NCI-H2196 treated with DMSO at 0.1 percent for 48 hours (cell line): ENCODE results near the gene MEF2D.
A peak's percentile ranks its signal among the peaks of the same experiment; 100 is the strongest.

Experiments
- DNase-seq: peaks from one replicate; lab custom pipeline; 2025; ENCODE audit not compliant: unreplicated experiment; lab: John Stamatoyannopoulos, UW

MEF2D gene

DNA sequence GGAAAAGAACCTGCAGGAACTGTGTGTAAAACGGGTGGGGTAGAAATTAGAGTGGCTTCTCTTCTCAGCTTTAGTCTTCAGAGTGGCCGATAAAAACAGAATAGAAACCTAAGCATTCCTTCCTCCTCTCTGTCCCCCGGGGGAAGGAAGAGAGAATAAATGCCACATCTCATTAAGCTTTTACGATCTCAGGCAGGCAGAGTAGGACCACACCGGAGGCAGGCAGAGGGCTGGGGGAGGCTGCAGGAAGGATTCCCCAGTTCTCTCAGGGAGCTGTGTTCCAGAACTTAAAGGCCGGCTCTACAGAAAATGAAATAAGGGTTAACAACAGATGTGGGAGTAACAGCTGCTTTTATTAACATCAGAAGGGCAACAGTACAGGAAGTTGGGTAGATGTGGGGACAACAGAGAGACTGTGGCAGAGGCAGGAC lies 24.5 kb upstream of the MEF2D start:
- DNase-seq: no peak

DNA sequence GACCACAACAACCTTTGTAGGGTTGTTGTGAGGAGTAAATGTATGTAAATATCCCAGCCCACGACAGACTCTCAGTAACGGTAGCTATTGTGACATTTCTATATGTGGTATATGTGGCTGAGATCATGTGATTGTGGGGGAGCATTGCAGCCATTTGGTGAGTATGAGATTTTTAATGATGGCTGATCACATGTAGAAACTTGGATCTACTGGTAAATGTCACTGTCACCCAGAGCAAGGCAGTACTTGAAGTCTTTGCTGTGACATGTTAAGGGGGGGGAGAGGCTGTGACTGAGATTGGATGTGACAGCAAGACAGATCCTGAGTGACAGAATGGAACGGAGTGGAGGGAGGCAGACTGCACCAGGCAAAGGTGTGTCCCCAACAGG lies 23.9 kb upstream of the MEF2D start:
- no peak for DNase-seq

DNA sequence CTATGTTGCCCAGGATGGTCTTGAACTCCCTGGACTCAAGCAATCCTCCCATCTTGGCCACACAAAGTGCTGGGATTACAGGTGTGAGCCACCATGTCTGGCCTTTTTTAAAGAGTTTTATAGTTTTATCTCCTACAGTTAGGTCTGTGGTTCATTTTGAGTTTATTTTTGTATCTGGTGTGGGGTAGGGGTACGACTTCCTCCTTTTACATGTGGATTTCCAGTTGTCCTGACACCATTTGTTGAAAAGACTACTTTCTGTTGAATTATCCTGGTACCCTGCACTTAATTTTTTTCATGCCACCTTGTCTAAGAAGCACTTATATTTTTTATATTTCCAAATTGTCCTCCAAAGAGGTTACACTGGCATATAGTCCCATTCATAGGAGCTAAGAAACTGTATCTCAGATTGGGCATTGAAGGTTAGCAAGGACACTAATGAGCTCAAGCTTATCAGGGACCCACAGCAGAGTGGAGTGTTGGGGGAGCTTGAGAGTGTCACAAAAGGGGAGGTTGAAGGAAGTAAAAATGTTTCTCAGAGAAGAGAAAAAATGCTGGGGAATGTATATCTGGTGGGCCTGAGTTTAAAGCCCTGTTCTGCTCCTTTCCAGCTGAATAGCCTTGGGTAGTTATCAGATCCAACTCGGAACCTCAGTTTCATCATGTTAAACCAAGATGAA lies 23.4 kb upstream of the MEF2D start:
- DNase-seq: no peak

DNA sequence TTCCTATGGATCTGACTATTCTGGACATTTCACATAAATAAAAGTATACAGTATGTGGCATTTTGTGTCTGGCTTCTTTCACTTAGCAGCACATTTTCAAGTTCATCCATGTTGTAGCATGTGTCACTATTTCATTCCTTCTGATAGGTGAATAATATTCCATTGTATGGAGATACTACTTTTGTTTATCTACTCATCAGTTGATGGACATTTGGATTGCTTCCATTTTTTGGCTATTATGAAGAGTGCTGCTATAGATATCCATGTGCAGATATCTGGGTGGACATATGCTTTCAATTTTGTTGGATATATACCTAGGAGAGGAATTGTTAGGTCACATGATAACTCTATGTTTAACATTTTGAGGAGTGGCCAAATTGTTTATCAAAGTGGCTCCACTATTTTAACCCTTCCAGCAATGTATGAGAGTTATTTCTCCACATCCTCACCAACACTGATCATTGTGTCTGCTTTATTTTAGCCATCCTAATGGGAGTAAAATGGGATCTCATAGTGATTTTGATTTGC lies 21.9 kb upstream of the MEF2D start:
- DNase-seq: no peak

DNA sequence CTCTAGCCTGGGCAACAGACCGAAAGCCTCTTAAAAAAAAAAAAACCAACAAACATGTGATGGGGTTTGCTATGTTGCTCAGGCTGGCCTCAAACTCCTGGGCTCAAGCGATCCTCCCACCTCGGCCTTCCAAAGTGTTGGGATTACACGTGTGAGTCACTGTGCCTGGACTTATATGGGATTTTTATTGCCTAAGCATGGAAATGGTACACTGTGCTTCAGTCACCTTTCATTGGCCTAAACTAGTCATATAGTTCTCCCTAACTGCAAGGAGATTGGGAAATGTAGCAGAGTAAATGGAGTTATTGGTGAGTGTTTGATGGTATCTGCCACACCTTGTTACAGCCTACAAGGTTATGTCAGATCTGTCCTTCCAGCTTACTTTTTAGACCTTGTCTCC lies 17.2 kb upstream of the MEF2D start:
- no peak for DNase-seq

DNA sequence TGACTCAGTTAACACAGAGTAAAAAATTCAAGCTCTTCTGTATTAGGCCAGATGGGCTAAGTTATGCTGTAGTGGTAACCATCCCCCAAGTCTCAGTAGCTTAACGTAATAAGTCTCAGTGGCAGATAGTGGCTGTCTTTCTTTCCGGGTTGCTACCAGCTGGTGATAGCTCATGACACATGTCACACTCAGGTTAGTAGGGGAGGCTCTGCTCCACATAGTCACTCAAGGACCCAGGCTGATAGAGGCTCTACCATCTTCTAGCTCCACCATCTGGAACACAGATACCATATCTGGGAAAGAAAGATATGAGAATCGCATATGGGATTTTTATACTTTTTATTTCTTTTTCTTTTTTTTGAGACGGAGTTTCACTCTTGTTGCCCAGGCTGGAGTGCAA lies 16.2 kb upstream of the MEF2D start:
- DNase-seq: no peak

DNA sequence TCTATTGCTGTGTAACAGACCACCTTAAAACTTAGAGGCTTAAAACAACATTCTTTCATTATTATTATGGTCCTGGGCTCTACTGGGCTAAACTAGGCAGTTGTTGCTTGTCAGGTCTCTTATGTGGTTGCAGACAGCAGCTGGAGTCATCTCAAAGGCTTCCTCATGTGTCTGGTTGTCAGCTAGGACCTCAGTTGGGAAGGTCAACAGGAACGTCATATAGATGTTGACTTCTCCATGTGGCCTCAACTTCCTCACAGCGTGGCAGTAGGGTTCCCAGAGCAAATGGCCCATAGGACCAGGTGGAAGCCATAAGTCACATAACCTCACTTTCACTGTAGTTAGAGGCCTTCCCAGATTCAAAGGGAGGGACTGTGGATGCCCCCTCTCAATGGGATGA lies 15.4 kb upstream of the MEF2D start:
- no peak for DNase-seq

DNA sequence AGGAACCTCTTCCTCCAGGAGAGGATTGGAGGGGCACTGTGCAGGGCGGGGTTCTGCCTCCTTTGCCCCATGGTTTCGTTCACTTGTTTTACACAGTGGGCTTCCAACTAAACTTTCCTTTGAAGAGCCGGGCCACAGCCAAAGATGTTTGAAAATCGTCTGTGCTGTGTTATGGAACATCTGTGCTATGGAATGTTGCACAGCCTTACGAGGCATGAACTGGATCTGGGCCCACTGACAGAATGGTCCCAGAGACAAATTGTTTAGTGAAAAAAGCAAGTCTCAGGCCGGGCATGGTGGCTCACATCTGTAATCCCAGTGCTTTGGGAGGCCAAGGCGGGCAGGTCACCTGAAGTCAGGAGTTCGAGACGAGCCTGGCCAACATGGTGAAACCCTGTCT lies 12.6 kb upstream of the MEF2D start:
- no peak for DNase-seq

DNA sequence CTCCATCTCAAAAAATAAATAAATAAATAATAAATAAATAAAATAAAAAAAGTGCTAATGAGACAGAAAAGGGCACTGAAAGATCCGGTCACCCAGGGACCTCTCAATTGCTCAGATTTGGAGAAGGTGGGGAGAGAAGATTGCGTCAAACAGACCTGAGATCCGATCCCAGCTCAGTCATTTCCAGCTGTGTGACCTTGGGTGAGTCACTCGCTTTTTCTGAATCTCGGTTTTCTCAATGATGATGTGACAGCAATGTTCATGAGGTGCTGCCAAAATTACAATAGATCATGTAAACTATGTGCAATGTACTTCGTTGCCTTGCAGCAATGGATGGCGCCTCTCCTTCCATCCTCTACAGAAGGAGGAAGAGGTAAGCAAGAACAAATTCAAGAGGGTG lies 11.1 kb upstream of the MEF2D start:
- no peak for DNase-seq

DNA sequence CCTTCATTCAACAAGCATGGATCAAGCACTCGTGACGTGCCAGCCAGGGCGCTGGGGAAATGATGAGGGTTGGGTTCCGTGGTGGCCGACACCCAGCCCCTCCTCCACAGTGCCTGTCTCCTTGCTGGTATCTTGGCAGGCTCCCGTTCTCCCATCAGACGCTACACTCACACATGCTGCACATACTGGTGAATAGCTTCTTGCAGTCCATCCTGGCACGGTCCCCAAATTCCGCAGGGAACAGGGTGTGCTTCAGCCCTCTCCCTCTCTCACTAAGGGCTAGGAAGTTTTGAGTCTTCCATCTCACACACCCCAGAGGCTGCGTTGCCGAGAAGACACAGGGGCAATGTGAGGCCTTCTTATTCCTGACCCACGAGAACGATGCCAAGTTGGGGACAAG lies 10.1 kb upstream of the MEF2D start:
- no peak for DNase-seq

DNA sequence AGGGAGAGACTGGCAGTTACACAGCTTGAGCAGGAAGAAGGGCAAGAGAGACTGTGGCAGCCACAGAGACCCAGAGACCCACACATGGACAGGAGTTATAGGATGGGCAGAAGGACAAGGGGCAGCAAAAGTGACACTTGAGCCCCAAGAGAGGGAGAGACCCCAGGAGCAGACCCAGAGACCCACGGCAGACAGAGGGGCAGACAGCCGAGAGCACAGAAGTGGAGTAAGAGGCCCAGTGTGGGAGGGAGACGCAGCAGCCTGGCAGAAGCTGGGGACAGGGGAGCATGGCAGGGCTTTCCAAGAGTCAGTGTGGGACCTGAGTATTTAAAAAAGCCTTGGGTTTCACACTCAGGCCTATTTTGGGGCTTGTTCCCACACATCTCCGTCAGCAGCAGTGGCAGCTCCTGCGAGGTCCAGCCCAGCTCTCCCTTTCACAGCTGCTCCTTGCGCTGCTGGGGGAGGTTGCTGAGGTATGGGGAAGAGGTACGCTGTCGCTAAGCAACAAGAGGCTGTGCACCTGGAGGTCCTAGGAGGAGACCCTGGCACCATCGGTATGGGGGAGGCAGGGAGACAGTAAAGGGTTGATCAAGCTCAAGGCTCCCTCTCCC lies 9.0 kb upstream of the MEF2D start:
- DNase-seq: no peak

DNA sequence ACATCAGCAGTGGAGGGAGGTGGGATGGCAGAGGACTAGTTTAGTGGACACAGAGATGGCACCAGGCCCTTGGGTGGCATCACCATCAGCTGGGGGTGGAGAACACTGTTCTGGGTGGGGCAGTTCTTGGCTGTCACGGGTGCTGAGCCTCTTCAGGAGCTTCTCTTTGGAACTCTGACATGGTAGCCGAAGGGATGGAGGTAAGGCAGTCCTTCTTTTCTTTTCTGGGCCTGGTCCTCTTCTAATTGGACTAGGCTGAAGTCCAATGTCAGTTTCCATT lies 8.3 kb upstream of the MEF2D start:
- no peak for DNase-seq

DNA sequence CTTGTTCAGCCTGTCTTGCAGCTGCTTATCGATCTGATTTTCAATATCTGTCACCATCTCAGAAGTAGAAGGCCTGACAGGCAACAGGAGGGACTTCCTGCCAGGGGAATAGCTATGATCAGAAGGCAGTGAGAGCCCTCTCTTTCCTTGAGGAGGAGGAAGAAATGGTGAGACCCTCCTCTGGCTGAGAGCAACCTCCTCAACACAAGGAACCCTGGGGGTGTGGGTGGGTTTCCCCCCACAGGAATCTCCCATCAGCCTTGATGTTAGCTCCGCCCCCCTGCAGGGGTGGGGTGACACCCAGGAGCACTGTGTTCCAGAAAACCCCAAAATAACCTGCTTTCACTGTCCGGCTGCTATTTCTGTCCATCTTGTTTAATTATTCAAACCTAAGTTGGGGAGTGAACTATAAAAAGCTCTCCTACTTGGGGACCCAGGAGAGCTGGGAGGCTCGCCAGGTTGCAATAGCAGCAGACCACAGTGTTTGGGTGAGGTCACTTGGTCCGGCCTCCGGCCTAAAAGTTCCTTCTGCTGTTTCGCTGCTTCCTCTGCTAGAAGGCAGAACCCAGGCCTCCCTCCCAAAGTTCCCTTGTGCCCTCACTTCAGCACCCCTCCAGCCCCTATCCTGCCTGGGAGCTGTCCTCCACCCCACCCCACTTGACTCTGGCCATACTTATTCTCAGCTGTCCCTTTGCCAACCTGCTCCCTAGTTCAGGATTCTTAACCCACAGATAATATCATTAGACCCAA lies 7.8 kb upstream of the MEF2D start:
- no peak for DNase-seq

DNA sequence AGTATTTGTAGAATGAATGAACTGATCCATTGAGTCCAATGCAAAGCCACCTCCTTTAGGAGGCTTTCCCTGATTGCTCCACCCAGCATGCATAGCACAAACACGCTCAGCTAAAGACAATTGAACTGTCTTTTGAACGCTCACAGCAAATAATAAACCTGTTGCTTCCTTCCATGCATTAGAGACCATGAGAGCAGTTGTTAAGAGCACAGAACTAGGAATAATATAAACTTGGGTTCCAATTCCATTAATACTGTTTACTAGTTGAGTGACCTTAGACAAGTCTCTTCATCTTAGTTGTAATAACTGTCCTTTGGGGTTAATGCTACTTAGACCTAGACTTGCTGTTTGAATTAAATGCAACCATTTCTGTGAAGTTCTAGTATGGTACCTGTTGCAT lies 5.9 kb upstream of the MEF2D start:
- no peak for DNase-seq

DNA sequence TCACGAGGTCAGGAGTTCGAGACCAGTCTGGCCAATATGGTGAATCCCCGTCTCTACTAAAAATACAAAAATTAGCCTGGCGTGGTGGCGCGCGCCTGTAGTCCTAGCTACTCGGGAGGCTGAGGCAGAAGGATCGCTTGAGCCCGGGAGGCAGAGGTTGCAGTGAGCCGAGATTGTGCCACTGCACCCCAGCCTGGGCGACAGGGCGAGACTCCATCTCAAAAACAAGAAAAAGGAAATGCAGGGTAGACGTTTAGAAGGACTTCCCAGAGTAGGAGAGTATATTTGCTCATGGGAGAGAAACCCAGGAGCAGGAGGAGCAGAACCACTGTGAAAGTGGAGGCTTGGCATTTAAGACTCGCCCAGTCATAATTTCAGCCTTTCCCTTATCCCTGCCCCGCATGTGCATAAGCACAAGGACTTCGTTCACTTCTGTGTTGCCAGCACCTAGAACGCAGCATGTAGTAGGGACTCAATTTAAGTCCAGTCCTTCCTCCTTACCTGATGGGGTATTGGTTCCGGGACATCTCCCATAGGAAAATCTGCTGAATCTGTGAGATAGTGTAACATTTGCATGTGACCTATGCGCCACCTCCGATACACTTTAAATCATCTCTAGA lies 5.2 kb upstream of the MEF2D start:
- no peak for DNase-seq

DNA sequence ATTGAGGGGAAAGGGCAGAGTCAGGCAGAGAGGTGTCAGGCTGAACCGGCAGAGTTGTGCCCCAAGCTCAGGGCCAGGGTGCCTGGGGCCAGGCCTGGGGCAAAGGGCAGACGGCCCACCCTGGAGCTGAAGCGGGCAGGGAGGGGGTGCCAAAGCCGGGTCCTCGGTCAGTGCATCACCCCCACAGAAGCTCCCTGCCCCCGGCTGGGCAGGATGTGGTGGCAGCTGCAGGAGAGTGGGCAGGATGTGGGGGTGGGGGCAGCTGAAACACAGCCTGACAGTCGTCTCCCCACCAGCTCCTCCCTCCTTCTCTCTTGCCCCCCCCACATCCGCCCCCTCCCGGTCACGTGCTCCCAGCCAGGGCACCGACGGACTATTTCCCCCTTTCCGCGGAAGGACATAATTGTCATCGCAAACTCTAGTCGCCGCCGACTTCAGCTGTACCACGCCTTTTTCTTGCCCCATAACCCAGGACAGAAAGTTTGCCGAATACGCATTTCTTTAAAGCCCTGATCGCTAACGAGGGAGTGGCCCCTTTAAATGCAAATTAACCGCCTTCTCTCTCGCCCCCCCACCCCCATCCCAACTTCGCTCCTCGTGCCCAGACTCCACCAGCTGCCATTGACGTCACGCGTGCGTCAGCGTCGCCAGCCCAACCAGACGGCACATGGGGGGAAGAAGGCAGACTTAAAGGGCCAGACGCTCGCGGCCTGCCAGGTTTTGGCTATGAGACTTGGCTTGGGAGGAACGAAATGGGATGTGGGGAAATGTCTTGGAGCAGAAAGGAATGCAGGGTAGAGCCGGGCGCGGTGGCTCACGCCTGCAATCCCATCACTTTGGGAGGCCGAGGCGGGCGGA lies 4.5 kb upstream of the MEF2D start:
- DNase-seq: peak; percentile 97

DNA sequence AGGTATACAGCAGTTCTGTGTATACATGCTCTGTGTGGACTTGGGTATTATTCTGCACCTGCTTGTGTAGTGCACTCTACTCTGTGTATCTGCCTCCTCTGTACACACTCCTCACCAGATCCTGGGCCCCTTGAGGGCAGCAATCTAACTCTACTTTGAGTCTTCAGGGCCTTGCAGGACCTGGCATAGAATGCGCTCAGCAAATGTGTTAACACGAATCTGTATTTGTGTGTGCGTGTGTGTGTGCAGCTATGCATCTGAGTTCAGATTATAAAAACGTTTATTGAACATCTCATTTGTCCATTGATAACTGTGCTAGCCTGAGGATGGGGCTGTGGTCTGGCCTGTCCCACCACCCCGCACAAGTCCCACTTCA lies 3.9 kb upstream of the MEF2D start:
- DNase-seq: peak; percentile 26

DNA sequence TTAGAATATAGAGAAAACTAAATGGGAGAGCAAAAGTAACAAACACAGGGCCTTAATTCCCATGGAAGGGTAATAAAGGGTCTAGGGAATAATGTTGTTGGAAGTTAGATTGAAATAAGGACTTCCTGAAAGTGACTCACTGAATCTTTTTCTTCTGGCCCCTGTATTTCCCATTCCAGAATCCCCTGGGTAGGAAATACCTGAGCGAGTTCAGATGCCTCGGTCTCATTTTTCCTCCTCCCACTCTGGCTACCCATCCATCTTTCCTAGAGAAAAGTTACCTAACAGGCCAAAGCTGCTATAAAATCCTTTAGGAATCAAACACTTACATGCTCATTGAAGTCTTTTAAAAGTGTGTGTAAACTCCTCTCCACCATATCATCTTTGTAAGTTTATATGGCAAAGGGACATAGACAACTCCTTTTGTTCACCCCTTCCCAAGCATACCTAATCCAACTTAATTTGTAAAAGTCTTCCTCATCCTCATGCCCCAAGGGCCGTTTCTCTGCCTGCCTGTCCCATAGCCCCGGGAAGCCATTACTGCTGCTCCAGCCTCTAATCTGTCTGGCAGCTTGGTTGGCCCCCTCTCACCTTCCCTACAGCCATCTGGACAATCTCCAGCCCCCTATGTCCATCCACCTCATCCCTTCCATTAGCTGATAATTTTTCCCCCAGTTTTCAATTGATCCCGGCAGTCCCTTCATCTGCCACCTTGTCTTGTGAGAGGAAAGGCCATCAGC lies 3.3 kb upstream of the MEF2D start:
- no peak for DNase-seq

DNA sequence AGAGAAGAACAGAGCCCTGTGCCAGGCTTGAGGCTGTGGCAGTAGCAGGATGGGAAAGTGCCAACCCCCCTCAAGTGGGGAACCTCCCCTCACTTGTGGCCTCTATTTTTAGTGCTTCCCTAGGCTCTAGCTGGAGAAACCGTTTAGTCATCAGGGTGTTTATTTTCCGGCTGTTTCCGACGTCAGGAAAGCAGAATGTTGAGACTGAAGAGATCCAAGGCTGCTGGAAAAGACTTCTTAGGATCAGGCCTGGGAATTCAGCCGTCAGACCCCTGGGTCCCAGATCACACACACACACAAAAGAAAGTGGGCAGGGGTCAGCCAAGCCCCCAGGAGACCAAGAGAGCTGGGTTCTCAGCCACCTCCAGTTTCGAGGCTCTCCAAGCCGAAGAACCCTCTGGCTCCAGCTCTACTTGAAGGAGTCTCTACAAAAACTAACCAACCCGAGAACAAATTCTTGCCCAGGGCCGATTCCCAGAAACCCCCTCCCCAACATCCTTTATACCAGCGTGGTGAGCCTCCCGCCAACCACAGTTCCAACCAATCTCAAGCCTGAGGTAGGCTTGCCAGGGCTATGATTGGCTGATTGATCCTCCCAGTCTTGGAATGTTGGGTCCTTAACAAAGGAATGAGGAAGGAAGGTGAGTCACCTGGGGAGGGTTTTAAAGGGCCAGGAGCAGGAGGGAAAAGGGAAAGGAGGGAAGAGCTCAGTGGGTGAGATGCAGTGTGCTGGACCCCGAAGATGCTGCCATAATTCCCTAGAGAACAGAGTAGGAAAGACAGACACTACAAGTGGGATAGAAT lies 2.5 kb upstream of the MEF2D start:
- no peak for DNase-seq
